Measurements from ENCODE around the gene SLC1A3. TPM values are rescaled to one million over a fixed set of nuclear protein-coding genes. Genes with fewer than 3 reads are reported as not detected.

SLC1A3 gene
- total and polyA plus RNA-seq, 7 experiments from 2014 or later, result 0.32 to 3.1 (median 0.62) TPM; not detected in 3

DNA sequence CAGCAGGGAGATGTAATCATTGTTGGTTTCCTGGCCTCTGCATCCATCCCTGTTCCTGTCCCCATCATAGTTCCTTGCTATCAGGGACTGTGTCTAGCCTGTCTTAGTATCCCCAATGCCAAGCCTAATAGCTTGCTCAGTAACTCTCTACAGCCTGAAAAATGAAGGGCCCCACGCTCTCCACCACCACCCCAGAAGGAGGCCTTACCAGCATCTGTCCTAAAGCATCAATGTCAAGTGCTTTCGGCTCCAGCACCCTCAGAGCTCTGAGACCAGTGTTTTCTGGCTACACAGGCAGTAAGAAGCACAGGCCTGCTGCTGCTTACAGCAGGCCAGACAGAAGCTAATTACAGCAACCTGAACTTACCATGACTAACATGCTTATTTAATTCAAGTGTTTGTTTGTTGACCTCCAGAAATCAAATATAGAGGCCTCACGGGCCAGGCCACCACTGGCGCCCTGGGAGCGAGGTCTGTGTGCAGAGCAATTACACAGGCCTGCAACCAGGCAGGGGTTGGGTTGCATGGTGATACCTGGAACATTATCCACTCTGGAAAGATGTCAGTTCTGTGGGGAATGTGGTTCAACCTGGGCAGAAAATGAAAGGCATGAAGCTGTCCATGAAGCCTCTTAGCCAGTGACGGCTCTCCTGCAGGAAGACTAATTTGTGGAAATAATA lies 124.3 kb downstream of the SLC1A3 start:
- Histone ChIP-seq H3K27me3 (ENCODE audit: control insufficient read depth in 2 of 2, insufficient read depth in 2 of 2, low read length in 2 of 2) (no peaks in the 10 kb centered on the region), H3K4me1 (ENCODE audit: control insufficient read depth in 2 of 2, insufficient read depth in 2 of 2, low read length in 2 of 2) (no peaks in the 10 kb centered on the region), H3K36me3 (ENCODE audit: control insufficient read depth in 2 of 3, insufficient read depth in 3 of 3, low read length in 3 of 3) (no peaks in the 10 kb centered on the region), H3K27ac (ENCODE audit: low read depth, low read length) (no peak overlapping the region), H3K4me3 (ENCODE audit: low read length) (no peak overlapping the region), H3K9me3 (ENCODE audit: control insufficient read depth in 2 of 3, low read length in 3 of 3) (no peaks in the 10 kb centered on the region)
- ATAC-seq (no peak), DNase-seq (no peak)
- Mint-ChIP-seq H3K27me3 (peaks cover 0 to 23% (median 7%) of the 10 kb centered on the region in 5 donors), H3K4me3 (no peak overlapping the region), H3K36me3 (no peaks in the 10 kb centered on the region), H3K27ac (no peak overlapping the region), H3K4me1 (peaks cover 0 to 8% (median 4%) of the 10 kb centered on the region in 7 donors), H3K9me3 (no peaks in the 10 kb centered on the region)
- ChIA-PET POLR2A (interaction anchor here (1.5 to 2.1 kb wide), 2 partner anchors 139 to 145 kb away, joined by 3 to 7 read pairs; no protein-coding TSS in a partner anchor), CTCF (interaction anchor here (0.6 to 1.9 kb wide), 7 partner anchors 9 to 321 kb away, joined by 3 to 13 read pairs (median 6); no protein-coding TSS in a partner anchor)
- intact Hi-C loops (cut with micrococcal nuclease), result loop anchor here in 1 of 2 donors (10.0 kb wide), 1 partner anchor 1464 kb away; no protein-coding TSS in a partner anchor

DNA sequence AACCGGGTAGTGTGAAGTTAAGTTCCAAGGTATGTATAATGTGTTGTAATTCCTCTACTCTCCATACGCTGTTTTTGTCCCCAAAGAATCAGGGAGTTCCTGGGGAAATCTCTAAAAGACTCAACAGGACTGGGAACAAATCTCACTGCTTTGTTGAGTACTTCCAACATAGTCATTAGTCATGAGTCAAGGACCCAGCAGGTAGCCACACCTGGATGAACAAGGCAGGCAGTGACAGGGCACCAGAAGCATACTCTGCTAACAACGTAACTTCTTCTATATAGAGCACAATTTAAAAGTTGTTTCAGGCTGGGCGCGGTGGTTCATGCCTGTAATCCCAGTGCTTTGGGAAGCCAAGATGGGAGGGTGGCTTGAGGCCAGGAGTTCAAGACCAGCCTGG lies 126.8 kb downstream of the SLC1A3 start:
- no peak overlapping the region for H3K27ac ChIP-seq (ENCODE audit: low read depth, low read length)
- DNase-seq, result no peak
- Mint-ChIP-seq H3K27me3 (peaks cover 0 to 27% (median 7%) of the 10 kb centered on the region in 5 donors), H3K4me1 (peaks cover 0 to 8% (median 4%) of the 10 kb centered on the region in 7 donors), H3K4me3 (no peak overlapping the region), H3K36me3 (no peaks in the 10 kb centered on the region), H3K9me3 (no peaks in the 10 kb centered on the region), H3K27ac (no peak overlapping the region)
- H3K9me3 ChIP-seq (ENCODE audit: control insufficient read depth in 2 of 3, low read length in 3 of 3), result no peaks in the 10 kb centered on the region
- no peaks in the 10 kb centered on the region for H3K36me3 ChIP-seq (ENCODE audit: control insufficient read depth in 2 of 3, insufficient read depth in 3 of 3, low read length in 3 of 3)
- no peak overlapping the region for H3K4me3 ChIP-seq (ENCODE audit: low read length)
- H3K27me3 ChIP-seq (ENCODE audit: control insufficient read depth in 2 of 2, insufficient read depth in 2 of 2, low read length in 2 of 2), result no peaks in the 10 kb centered on the region
- no peak for ATAC-seq
- H3K4me1 ChIP-seq (ENCODE audit: control insufficient read depth in 2 of 2, insufficient read depth in 2 of 2, low read length in 2 of 2), result no peaks in the 10 kb centered on the region
- CTCF ChIA-PET, result interaction anchor here (0.8 kb wide), 1 partner anchor 9 kb away, joined by 3 read pairs; no protein-coding TSS in a partner anchor
- intact Hi-C loops (cut with micrococcal nuclease), result loop anchor here in 1 of 2 donors (10.0 kb wide), 1 partner anchor 1462 kb away; no protein-coding TSS in a partner anchor
- POLR2A ChIA-PET, result no interaction called here

DNA sequence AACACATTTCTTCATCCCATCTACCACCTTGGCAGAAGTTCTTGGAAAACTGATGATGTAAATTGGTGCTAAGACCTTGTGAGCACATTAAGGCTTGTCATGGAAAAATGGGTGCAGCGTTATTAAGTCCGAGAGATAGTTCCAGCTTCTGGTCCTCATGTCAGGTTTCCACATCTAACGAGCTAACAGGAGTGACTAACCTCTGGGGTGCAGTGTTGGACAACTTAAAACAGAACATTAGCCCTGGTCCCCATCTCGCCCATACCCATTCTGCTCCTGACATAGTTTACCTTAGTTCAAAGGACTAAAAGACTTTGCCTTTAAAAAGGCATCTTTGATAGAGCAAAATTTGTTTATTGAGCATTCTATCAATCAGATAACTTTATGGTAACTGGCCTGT lies 128.0 kb downstream of the SLC1A3 start:
- DNase-seq (peak in 1 of 9 donors; percentile 11), ATAC-seq (no peak)
- no peaks in the 10 kb centered on the region for H3K4me1 ChIP-seq (ENCODE audit: control insufficient read depth in 2 of 2, insufficient read depth in 2 of 2, low read length in 2 of 2)
- H3K27me3 ChIP-seq (ENCODE audit: control insufficient read depth in 2 of 2, insufficient read depth in 2 of 2, low read length in 2 of 2), result no peaks in the 10 kb centered on the region
- H3K9me3 Mint-ChIP-seq, result no peaks in the 10 kb centered on the region
- no peak overlapping the region for H3K27ac ChIP-seq (ENCODE audit: low read depth, low read length)
- peaks cover 4 to 27% (median 9%) of the 10 kb centered on the region in 5 donors for H3K27me3 Mint-ChIP-seq
- H3K9me3 ChIP-seq (ENCODE audit: control insufficient read depth in 2 of 3, low read length in 3 of 3), result no peaks in the 10 kb centered on the region
- ChIA-PET POLR2A (no interaction called here), CTCF (interaction anchor here (1.3 kb wide), 1 partner anchor 271 kb away, joined by 3 read pairs; no protein-coding TSS in a partner anchor)
- H3K4me1 Mint-ChIP-seq, result peaks cover 0 to 2% (median 2%) of the 10 kb centered on the region in 7 donors
- H3K36me3 ChIP-seq (ENCODE audit: control insufficient read depth in 2 of 3, insufficient read depth in 3 of 3, low read length in 3 of 3), result no peaks in the 10 kb centered on the region
- H3K27ac Mint-ChIP-seq, result no peak overlapping the region
- intact Hi-C loops (cut with micrococcal nuclease), result loop anchor here in 1 of 2 donors (10.0 kb wide), 1 partner anchor 1460 kb away; no protein-coding TSS in a partner anchor
- H3K4me3 ChIP-seq (ENCODE audit: low read length), result no peak overlapping the region
- H3K4me3 Mint-ChIP-seq, result no peak overlapping the region
- H3K36me3 Mint-ChIP-seq, result no peaks in the 10 kb centered on the region

DNA sequence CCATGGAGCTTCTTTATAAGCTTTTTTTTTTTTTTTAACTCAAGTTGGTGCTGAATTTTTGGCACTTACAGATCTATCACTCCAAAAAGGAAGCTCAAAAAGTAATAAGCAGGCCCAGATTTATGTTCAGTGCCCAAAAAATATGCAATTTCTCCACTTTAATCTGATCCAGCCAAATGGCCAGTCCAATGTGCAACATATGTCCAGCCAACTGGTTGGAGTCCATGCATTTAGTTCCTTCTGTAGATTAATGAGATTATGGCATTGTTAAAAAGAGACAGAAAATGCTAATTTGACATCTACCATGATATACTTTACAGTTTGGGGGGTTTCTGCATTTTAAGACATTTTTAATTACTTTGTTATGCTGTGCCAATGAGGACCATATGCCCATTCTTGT lies 129.5 kb downstream of the SLC1A3 start:
- DNase-seq (no peak), ATAC-seq (no peak)
- CTCF ChIA-PET, result interaction anchor here (0.7 to 0.8 kb wide), 2 partner anchors 11 to 192 kb away, joined by 3 to 4 read pairs; no protein-coding TSS in a partner anchor
- Histone ChIP-seq H3K27ac (ENCODE audit: low read depth, low read length) (no peak overlapping the region), H3K9me3 (ENCODE audit: control insufficient read depth in 2 of 3, low read length in 3 of 3) (no peaks in the 10 kb centered on the region), H3K36me3 (ENCODE audit: control insufficient read depth in 2 of 3, insufficient read depth in 3 of 3, low read length in 3 of 3) (no peaks in the 10 kb centered on the region), H3K4me1 (ENCODE audit: control insufficient read depth in 2 of 2, insufficient read depth in 2 of 2, low read length in 2 of 2) (no peaks in the 10 kb centered on the region), H3K27me3 (ENCODE audit: control insufficient read depth in 2 of 2, insufficient read depth in 2 of 2, low read length in 2 of 2) (no peaks in the 10 kb centered on the region), H3K4me3 (ENCODE audit: low read length) (no peak overlapping the region)
- POLR2A ChIA-PET, result no interaction called here
- Mint-ChIP-seq H3K27me3 (peaks cover 4 to 33% (median 14%) of the 10 kb centered on the region in 5 donors), H3K9me3 (no peaks in the 10 kb centered on the region), H3K4me3 (no peak overlapping the region), H3K4me1 (peaks cover 0 to 6% (median 0%) of the 10 kb centered on the region in 7 donors), H3K36me3 (no peaks in the 10 kb centered on the region), H3K27ac (no peak overlapping the region)
- intact Hi-C loops (cut with micrococcal nuclease), result loop anchor here in 1 of 2 donors (10.0 kb wide), 1 partner anchor 1459 kb away; no protein-coding TSS in a partner anchor

Measured in naive thymus-derived CD4-positive, alpha-beta T cell (primary cell).